HG02798 (cell line): ENCODE results near the gene KIF5A.
"Not testable (repeated sequence)": the region's sequence is repeated elsewhere in the genome, so short reads cannot be mapped to it uniquely, and the experiment has no call there.

Source experiments
- ATAC-seq: cut with Tn5 transposase; IDR thresholded peaks from one replicate; pipeline ENCODE4 v1.9.1; 2021; ENCODE audit warnings: mild to moderate bottlenecking; ENCODE audit not compliant: unreplicated experiment, poor library complexity

Gene KIF5A

DNA sequence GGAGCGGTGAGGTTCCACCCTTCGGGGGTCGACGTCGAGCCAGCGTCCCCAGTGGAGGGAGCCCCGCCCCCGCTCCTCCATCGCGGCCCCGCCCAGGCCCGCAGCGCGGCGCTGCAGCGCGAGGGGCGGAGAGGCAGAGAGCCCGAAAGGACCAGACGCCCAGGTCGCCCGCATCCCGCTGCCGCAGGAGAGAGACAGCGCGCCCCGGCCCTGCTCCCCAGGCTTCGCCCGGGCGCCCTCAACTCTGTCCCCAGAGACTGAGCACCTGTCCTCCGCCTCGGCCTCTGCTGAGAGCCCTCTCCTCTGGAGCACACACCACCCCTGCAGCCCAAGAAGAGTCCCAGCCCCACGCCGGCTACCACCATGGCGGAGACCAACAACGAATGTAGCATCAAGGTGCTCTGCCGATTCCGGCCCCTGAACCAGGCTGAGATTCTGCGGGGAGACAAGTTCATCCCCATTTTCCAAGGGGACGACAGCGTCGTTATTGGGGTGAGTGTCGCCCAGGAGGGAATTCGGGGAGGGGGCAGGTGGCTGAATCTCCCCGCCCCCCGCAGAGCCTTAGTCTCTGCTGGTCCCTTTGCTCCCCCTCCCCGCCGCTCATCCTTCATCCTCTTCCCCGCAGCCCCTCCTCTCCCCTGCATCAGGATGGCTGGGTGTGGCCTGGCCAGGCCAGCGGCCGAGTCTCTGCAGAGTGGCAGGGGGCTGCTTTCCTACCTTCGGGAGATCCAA, at the start of gene KIF5A:
KIF5A (plus strand) TSS at position 136 of the 732 bp plus-strand sequence; CDS start at position 364, 228 bp downstream.
- no peak for ATAC-seq

DNA sequence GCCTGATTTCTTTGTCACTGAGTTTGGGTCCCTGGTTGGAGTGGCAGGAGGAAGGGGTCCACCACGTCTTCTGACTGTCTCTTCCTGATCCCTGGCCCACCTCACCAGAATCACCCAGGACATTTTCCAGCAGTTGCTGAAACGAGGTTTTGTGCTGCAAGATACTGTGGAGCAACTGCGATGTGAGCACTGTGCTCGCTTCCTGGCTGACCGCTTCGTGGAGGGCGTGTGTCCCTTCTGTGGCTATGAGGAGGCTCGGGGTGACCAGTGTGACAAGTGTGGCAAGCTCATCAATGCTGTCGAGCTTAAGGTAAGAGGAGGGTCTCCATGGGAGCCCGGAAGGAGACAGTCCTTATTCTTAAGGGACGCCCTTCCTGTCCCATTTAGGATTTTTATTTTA, 49.6 kb upstream of the KIF5A start:
- no peak for ATAC-seq

GRCh38 chr12:57502311-57502969, 47.4 kb upstream of the KIF5A start:
- ATAC-seq: not testable (repeated sequence)

GRCh38 chr12:57506541-57506940, 43.3 kb upstream of the KIF5A start:
- ATAC-seq: not testable (repeated sequence)

GRCh38 chr12:57507796-57508195, 42.0 kb upstream of the KIF5A start:
- not testable (repeated sequence) for ATAC-seq

DNA sequence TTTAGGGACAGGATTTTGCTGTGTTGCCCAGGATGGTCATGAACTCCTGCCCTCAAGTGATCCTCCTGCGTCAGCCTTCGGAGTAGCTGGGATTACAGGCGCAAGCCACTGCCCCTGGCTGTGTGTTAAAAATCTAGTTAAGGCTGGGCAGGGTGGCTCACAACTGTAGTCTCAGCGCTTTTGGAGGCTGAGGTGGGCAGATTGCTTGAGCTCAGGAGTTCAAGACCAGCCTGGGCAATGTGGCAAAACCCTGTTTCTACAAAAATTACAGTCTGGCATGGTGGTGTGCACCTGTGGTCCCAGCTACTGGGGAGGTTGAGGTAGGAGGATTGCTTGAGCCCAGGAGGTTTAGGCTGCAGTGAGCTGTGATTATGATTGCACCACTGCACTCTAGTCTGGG, 38.7 kb upstream of the KIF5A start:
- ATAC-seq: no peak

GRCh38 chr12:57511588-57512325, 38.1 kb upstream of the KIF5A start:
- no peak for ATAC-seq

- no peak for ATAC-seq
These were observed 37.2 kb upstream of the KIF5A start for GRCh38 chr12:57512665-57513064.

DNA sequence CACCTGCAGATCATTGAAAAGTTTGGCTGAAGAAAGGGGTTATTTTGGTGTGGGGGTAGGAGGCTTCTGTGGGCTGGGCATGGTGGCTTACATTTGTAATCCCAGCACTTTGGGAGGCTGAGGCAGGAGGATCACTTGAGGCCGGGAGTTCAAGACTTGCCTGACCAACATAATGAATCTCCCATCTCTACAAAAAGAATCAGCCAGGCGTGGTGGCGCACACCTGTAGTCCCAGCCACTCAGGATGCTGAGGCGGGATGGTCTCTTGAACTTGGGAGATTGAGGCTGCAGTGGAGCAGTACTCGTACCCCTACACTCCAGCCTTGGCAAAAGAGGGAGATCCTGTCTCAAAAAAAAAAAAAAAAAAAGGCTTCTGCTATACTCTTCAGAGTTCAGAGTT, 36.6 kb upstream of the KIF5A start:
- no peak for ATAC-seq

GRCh38 chr12:57513677-57514076, 36.2 kb upstream of the KIF5A start:
- ATAC-seq: not testable (repeated sequence)

GRCh38 chr12:57514246-57514645, 35.6 kb upstream of the KIF5A start:
- not testable (repeated sequence) for ATAC-seq

- ATAC-seq: no peak
These were observed 35.0 kb upstream of the KIF5A start for GRCh38 chr12:57514720-57515407.

- ATAC-seq: no peak
These were observed 34.4 kb upstream of the KIF5A start for GRCh38 chr12:57515408-57515933.

GRCh38 chr12:57515934-57516541, 33.8 kb upstream of the KIF5A start:
- no peak for ATAC-seq

DNA sequence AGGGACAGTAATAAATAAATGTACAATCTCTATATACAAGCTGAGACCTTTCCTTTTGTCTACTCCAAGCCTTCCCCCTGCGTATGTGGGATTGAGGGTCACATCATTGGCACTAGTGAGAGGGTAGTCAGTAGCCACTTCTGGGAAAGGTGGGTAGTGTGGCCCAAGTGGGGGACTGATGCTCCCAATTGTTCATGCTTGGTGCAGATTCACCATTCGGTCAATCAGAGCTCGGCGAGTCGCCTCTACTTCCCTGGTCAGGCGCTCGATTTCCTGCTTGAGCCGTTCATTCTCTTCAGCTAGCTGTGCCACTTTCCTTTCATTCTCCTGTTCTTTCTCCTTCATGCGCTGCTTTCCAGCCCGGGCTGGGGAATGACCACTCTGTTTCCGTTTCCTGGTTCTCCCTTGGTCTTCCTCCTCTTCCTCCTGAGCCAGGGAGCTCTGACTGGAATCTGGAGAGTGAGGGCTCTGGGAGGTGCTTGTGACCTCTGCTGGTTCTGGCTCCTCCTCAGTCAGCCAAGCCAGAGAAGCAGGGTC, 33.2 kb upstream of the KIF5A start:
- ATAC-seq: no peak

GRCh38 chr12:57517187-57517586, 32.7 kb upstream of the KIF5A start:
- no peak for ATAC-seq

DNA sequence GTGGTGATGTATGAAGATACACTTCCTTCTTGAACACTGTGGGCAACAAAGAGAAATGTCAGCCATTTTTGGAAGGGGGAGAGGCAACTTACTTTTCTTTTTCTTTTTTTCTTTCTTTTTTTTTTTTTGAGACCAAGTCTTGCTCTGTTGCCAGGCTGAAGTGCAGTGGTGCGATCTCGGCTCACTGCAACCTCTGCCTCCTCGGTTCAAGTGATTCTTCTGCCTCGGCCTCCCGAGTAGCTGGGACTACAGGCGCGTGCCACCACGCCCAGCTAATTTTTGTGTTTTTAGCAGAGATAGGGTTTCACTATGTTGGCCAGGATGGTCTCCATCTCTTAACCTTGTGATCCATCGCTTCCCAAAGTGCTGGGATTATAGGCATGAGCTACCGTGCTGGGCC, 32.1 kb upstream of the KIF5A start:
- not testable (repeated sequence) for ATAC-seq

GRCh38 chr12:57518176-57518919, 31.5 kb upstream of the KIF5A start:
- no peak for ATAC-seq
